ENCODE measurements around the gene SNCG.
A peak's percentile ranks its signal among the peaks of the same experiment; 100 is the strongest.
"Not testable (repeated sequence)": the region's sequence is repeated elsewhere in the genome, so short reads cannot be mapped to it uniquely, and the experiment has no call there.

The SNCG gene

GRCh38 chr10:86946213-86947155 is 11.9 kb upstream of the SNCG start:
- Histone ChIP-seq H3K9me3 (ENCODE audit: insufficient read depth, low read depth, low read length) (no peaks in the 10 kb centered on the region), H3K27ac (ENCODE audit: low read depth, low read length) (no peak overlapping the region), H3K9ac (ENCODE audit: low read depth, low read length) (no peak overlapping the region), H3K27me3 (ENCODE audit: insufficient read depth, low read length) (no peaks in the 10 kb centered on the region), H3K4me1 (ENCODE audit: insufficient read depth, low read length) (peaks cover 3% of the 10 kb centered on the region), H3K4me3 (ENCODE audit: low read length) (no peak overlapping the region), H3K36me3 (ENCODE audit: insufficient read depth, low read length) (no peaks in the 10 kb centered on the region)
- 91% methylated on average over 13 of the region's 13 CpGs for WGBS

DNA sequence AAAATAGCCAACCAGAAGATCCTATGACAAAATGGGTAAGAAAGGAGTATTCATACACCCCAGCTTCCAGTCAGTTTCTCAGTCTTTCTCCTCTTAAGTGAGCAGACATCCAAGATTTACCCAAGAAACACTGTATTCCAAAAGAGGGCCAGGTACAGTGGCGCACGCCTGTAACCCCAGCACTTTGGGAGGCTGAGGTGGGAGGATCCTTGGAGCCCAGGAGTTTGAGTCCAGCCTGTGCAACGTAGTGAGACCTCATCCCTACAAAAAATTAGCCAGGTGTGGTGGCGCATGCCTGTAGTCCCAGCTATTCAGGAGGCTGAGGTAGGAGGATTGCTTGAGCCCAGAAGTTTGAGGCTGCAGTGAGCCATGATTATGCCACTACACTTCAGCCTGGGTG is 10.6 kb upstream of the SNCG start:
- H3K9me3 ChIP-seq (ENCODE audit: insufficient read depth, low read depth, low read length); H3K27ac ChIP-seq (ENCODE audit: low read depth, low read length); H3K36me3 ChIP-seq (ENCODE audit: insufficient read depth, low read length); H3K27me3 ChIP-seq (ENCODE audit: insufficient read depth, low read length); H3K4me1 ChIP-seq (ENCODE audit: insufficient read depth, low read length); H3K4me3 ChIP-seq (ENCODE audit: low read length); H3K9ac ChIP-seq (ENCODE audit: low read depth, low read length): not testable (repeated sequence)
- WGBS = 90% methylated on average over 4 of the region's 4 CpGs

- Histone ChIP-seq H3K27ac (ENCODE audit: low read depth, low read length) (no peak overlapping the region), H3K4me1 (ENCODE audit: insufficient read depth, low read length) (peaks cover 23% of the 10 kb centered on the region), H3K27me3 (ENCODE audit: insufficient read depth, low read length) (no peaks in the 10 kb centered on the region), H3K4me3 (ENCODE audit: low read length) (no peak overlapping the region), H3K9ac (ENCODE audit: low read depth, low read length) (no peak overlapping the region), H3K36me3 (ENCODE audit: insufficient read depth, low read length) (no peaks in the 10 kb centered on the region), H3K9me3 (ENCODE audit: insufficient read depth, low read depth, low read length) (peaks cover 9% of the 10 kb centered on the region)
- WGBS = 90% methylated on average over 1 of the region's 1 CpG
These were observed 8.1 kb upstream of the SNCG start for GRCh38 chr10:86950349-86950748.

GRCh38 chr10:86951184-86951761 is 7.1 kb upstream of the SNCG start:
- H3K27ac ChIP-seq (ENCODE audit: low read depth, low read length) = no peak overlapping the region
- H3K9ac ChIP-seq (ENCODE audit: low read depth, low read length) = no peak overlapping the region
- peaks cover 9% of the 10 kb centered on the region for H3K9me3 ChIP-seq (ENCODE audit: insufficient read depth, low read depth, low read length)
- no peaks in the 10 kb centered on the region for H3K36me3 ChIP-seq (ENCODE audit: insufficient read depth, low read length)
- peaks cover 28% of the 10 kb centered on the region for H3K4me1 ChIP-seq (ENCODE audit: insufficient read depth, low read length)
- H3K4me3 ChIP-seq (ENCODE audit: low read length) = no peak overlapping the region
- no peaks in the 10 kb centered on the region for H3K27me3 ChIP-seq (ENCODE audit: insufficient read depth, low read length)

- Histone ChIP-seq H3K4me1 (ENCODE audit: insufficient read depth, low read length) (peaks cover 31% of the 10 kb centered on the region), H3K4me3 (ENCODE audit: low read length) (no peak overlapping the region), H3K27ac (ENCODE audit: low read depth, low read length) (no peak overlapping the region), H3K36me3 (ENCODE audit: insufficient read depth, low read length) (no peaks in the 10 kb centered on the region), H3K9me3 (ENCODE audit: insufficient read depth, low read depth, low read length) (peaks cover 9% of the 10 kb centered on the region), H3K27me3 (ENCODE audit: insufficient read depth, low read length) (no peaks in the 10 kb centered on the region), H3K9ac (ENCODE audit: low read depth, low read length) (no peak overlapping the region)
- 97% methylated on average over 7 of the region's 7 CpGs for WGBS
These were observed 6.3 kb upstream of the SNCG start for GRCh38 chr10:86952106-86952505.

GRCh38 chr10:86952697-86953096 is 5.7 kb upstream of the SNCG start:
- H3K27ac ChIP-seq (ENCODE audit: low read depth, low read length); H3K9me3 ChIP-seq (ENCODE audit: insufficient read depth, low read depth, low read length); H3K4me3 ChIP-seq (ENCODE audit: low read length); H3K27me3 ChIP-seq (ENCODE audit: insufficient read depth, low read length); H3K9ac ChIP-seq (ENCODE audit: low read depth, low read length); H3K36me3 ChIP-seq (ENCODE audit: insufficient read depth, low read length): not testable (repeated sequence)
- WGBS = 96% methylated on average over 8 of the region's 10 CpGs
- H3K4me1 ChIP-seq (ENCODE audit: insufficient read depth, low read length) = peaks cover 31% of the 10 kb centered on the region

- 32% methylated on average over 14 of the region's 15 CpGs for WGBS
- Histone ChIP-seq H3K4me1 (ENCODE audit: insufficient read depth, low read length) (peaks cover 39% of the 10 kb centered on the region), H3K9me3 (ENCODE audit: insufficient read depth, low read depth, low read length) (peaks cover 9% of the 10 kb centered on the region), H3K4me3 (ENCODE audit: low read length) (peak overlapping the region; percentile 28; the same call in 1 of the 2 replicates), H3K9ac (ENCODE audit: low read depth, low read length) (peak overlapping the region; percentile 68), H3K27me3 (ENCODE audit: insufficient read depth, low read length) (no peaks in the 10 kb centered on the region), H3K36me3 (ENCODE audit: insufficient read depth, low read length) (no peaks in the 10 kb centered on the region), H3K27ac (ENCODE audit: low read depth, low read length) (peak overlapping the region; percentile 100)
These were observed 4.4 kb upstream of the SNCG start for GRCh38 chr10:86953747-86954680.

DNA sequence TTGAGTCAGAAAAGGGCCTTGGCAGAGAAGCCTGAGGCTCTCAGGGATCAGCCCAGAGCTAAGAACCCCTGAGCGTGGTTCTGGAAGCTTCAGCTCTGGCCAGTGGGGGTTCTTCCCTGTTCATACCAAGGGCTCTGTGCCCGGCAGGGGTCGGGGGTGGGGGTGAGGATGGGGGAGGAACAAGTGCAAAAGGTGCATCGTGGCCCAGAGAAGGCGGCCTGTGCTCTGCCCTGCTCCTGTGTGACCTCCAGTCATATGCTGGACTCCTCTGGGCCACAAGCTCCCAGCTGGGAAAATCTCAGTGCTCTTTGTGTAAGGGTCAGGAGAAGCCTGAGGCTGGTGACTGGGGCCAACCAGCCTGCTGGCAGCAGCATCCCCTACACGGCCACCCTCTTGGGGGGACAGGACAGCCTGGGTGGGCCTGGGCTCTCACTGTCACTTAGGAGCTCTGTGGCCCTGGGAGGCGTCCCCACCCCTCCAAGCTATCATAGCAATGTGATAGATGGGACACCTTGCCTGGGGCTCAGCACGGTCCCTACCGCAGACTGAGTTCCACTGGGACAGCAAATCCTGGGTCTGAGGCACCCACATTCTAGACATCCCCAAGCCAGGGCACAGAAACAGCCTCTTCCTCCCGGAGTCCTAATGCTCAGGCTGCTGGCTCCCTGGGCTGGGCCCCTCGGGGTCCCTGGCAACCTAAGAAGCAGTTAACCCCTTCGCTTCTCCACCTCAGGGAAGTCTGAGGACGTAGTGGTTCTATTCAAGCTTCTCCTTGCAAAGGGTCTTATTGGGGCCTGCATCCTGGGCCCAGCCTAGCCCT is 3.5 kb upstream of the SNCG start:
- H3K9me3 ChIP-seq (ENCODE audit: insufficient read depth, low read depth, low read length) = peaks cover 9% of the 10 kb centered on the region
- H3K27ac ChIP-seq (ENCODE audit: low read depth, low read length) = peak overlapping the region; percentile 100
- H3K4me1 ChIP-seq (ENCODE audit: insufficient read depth, low read length) = peaks cover 43% of the 10 kb centered on the region
- H3K9ac ChIP-seq (ENCODE audit: low read depth, low read length) = peak overlapping the region; percentile 68
- no peaks in the 10 kb centered on the region for H3K36me3 ChIP-seq (ENCODE audit: insufficient read depth, low read length)
- 33% methylated on average over 13 of the region's 13 CpGs for WGBS
- H3K27me3 ChIP-seq (ENCODE audit: insufficient read depth, low read length) = no peaks in the 10 kb centered on the region
- peak overlapping the region; percentile 28; the same call in 1 of the 2 replicates for H3K4me3 ChIP-seq (ENCODE audit: low read length)

DNA sequence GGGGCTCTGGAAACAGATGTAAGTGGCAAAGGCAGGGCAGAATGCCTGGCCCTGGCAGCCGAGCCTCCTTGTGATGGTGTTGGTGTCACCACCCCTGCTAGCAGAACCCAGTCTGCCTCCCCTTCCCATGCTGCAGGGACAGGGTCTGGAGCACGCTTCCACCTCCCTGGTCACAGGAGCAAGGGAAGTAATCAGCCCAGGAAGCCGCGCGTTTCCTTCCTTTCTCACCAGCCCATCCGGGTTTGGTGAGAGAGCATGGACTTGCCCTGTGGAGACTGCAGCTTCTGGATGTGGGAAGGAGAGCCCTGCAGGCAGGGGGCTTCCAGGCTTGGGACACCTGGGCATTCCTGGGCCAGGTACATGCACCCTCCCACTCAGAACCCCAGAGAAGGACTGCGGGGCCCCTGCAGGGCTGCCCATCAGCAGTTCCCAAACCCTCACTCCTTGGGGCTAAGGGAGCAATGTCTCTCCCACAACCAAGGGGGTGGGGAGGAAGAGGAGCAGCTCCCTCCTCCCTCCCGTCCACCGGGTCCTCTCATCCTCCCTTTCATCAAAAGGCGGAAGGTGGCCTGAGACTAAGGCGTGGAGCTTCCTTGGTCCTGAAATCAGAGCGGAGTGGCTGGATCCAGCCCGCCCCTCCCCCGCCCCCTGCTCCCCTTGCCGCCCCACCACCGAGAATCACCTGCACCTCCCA is 2.8 kb upstream of the SNCG start:
- Histone ChIP-seq H3K4me1 (ENCODE audit: insufficient read depth, low read length) (peaks cover 45% of the 10 kb centered on the region), H3K9me3 (ENCODE audit: insufficient read depth, low read depth, low read length) (peaks cover 9% of the 10 kb centered on the region), H3K27ac (ENCODE audit: low read depth, low read length) (peak overlapping the region; percentile 100), H3K36me3 (ENCODE audit: insufficient read depth, low read length) (no peaks in the 10 kb centered on the region), H3K9ac (ENCODE audit: low read depth, low read length) (peak overlapping the region; percentile 39; the same call in 1 of the 2 replicates), H3K27me3 (ENCODE audit: insufficient read depth, low read length) (no peaks in the 10 kb centered on the region), H3K4me3 (ENCODE audit: low read length) (no peak overlapping the region)
- WGBS = 44% methylated on average over 12 of the region's 16 CpGs
